HG03064 (cell line): ENCODE data around the gene IMPDH2.
A peak's percentile ranks its signal among the peaks of the same experiment; 100 is the strongest.

Experiments
- ATAC-seq: cut with Tn5 transposase; IDR thresholded peaks from one replicate; pipeline ENCODE4 v1.9.1; 2021; ENCODE audit warnings: low read depth; ENCODE audit not compliant: unreplicated experiment

The IMPDH2 gene

GRCh38 chr3:49007068-49007770 is 22.0 kb downstream of the IMPDH2 start, which contains the start of gene WDR6:
Gene WDR6 (plus strand): TSS chr3:49007391. CDS start chr3:49007432, 41 bp downstream.
- ATAC-seq, result peak; percentile 71

- ATAC-seq, result no peak
These were observed 22.7 kb downstream of the IMPDH2 start for GRCh38 chr3:49006408-49007067.

- ATAC-seq, result no peak
These were observed 23.2 kb downstream of the IMPDH2 start for GRCh38 chr3:49005998-49006397.

DNA sequence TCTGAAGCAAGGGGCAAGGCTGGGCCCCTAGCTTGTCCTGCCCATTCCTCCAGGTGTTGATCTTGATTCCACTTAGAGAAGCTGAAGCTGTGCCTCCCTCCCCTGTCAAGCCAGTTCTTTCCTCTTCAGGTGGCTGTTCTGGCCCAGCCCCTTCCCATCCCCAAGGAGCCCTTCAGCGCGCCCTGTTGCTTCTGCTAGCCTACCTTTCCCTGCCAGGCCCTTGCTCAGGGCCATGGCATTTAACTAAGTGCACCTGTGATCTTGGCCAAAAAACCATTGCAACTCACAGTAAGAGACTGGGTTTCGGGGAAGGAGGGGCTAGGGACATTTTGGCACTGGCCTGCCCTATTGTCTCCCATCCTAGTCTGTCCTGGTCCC is 23.9 kb downstream of the IMPDH2 start:
- ATAC-seq, result no peak

DNA sequence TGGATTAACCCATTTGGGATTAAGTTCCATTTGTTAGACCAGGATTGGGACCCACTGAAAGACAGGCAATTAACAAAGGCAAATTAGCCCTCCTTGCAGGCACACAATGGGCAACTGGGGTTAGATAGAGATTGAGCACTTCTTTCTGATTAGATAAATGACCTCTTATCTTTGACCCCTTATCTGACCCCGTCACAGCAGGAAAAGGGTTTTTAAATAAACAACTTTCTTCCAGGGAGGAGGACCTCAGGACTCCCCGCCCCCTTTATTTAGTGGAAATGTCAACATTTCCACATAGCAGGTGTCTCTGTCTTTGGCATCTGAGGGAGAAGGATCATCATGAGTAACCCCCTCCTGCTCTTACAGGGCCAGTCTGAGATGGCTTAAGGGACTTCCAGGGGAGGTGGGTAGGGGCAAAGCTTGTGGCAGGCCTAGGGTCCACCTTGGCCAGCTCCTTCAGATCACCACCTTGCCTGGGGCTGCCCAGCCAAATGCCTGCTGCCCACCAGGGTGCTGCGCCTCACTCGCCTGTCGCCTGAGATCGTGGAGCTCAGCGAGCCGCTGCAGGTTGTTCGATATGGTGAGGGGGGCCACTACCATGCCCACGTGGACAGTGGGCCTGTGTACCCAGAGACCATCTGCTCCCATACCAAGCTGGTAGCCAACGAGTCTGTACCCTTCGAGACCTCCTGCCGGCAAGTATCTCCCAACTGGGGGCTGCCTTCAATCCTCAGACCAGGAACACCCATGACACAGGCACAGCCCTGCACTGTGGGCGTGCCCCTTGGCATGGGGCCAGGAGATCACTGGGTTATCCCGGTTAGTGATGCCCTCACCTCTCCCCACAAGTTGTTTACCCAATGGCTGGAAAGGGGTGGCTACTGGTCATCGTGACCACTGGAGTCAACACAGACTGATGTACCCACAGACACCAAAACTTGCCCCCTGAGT is 24.6 kb downstream of the IMPDH2 start:
- ATAC-seq, result no peak

DNA sequence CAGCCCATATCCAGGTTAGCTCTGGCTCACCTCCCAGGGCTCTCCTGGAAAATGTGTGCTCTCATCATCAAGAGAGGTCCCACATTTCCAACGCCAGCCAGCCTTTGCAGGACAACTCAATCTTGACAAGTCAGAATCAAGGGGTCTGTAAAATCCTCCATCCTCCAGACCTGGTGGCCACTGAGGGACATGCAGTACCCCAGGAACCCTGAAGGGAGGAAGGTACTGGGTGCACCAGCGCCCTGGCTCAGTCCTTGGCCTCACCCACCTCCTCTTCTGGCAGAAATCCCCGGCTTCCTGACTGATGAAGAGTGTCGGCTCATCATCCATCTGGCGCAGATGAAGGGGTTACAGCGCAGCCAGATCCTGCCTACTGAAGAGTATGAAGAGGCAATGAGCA is 28.0 kb downstream of the IMPDH2 start:
- no peak for ATAC-seq

DNA sequence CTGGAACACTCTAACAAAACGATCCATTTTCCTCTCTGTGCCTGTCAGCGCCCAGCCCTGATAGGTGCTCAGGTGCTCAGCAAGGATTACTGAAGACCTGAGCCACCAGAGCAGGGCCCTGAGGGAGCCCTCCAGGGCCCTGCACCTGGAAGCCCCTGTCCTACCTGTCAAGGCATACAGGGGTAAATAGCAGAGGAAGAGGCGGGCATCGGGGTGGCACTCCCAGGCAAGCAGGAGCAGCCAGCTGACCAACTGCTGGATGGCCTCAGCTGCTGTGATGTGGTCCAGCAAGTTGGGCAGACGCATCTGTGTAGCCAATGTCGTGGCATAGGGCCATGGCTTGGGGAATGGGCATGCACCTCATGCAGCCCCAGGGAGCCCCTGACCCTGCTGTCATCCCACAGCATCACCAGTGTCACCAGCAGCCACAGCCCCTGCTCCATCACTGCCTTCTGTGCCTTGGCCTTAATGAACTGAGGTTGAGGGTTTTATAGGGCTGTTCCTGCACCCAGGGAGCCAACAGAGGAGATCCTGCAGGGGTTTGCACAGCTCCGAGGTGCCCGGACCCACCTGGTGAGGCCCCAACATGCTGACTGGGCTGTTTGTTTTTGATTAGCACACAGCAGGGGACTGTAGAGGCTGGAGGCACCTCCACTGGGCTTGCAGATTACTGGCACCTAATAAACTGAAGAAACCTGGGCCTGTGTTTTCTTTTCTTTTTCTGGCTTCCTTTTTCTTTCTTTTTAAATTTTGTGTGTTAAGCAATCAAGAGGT is 29.9 kb downstream of the IMPDH2 start:
- no peak for ATAC-seq

DNA sequence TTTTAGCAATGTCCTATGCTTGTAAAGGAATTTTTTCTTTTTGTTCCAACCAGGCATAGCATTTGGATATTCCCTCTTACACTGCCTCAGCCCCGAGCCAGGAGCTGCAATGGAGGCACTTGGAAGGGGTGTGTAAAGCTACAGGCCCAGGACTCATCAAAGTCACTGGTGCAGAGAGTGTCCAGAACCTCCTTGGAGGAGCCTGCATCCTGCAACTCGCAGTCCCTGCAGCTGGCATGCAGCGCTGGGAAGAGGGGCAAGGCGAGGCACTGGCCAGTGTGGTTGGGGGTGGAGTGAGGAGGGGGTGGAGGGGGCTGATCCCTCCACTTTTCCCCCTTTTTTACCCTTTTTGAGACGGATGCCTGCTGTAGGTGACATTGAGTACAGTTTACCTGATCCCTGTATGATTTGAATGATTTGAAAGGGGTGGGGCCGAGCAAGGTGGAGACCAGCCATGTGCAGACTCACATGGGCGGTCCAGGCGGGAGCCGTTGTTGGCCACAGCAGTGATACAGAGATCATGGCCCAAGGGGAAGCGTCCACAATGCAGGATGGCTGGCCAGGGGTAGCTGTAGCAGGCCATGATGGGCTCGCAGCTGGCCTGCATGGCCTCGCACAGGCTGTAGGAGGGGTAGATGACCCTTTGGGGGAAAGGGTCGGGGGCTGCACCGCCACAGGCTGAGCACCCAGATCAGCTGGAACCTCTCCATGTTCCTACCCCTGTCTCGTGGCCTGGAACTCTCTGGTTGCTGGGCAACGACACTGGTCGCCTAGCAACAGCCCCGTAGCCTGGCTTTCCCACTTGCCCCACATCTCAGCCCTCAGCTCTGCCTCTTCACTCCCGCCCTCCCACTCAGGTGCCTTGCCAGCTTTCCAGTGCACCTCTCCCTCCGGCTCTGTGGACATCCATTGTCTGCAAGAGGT is 31.2 kb downstream of the IMPDH2 start:
- ATAC-seq, result no peak

GRCh38 chr3:48997102-48997635 is 32.0 kb downstream of the IMPDH2 start:
- no peak for ATAC-seq

GRCh38 chr3:48996640-48997039 is 32.6 kb downstream of the IMPDH2 start:
- no peak for ATAC-seq

- no peak for ATAC-seq
These were observed 35.4 kb downstream of the IMPDH2 start for GRCh38 chr3:48993834-48994233.

DNA sequence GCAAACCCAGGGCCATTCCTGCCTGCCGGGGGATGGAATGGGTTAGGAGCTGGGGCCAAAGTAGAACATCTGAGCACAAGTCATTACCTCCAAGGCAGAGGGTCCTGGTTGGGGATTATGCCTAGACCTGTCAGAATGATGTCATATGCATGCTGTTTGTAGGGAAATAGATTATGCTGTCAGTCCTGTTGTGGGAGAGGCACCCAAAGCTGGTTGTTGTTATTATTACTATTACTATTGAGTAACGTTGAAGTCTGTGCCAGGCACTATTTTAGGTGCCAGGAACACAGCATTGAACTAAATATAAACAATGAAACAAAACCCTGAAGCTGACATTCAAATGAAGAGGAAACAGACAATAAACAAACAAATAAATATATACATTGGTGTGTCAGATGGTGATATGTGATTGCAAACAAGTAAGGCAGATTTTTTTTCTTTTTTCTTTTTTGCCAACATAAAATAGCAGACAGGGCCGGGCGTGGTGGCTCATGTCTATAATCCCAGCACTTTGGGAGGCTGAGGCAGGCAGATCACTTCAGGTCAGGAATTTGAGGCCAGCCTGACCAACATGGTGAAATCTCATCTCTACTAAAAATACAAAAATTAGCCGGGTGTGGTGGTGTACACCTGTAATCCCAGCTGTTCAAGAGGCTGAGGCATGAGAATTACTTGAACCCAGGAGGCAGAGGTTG is 37.2 kb downstream of the IMPDH2 start:
- ATAC-seq, result no peak

- ATAC-seq, result peak; percentile 9
These were observed 38.3 kb downstream of the IMPDH2 start for GRCh38 chr3:48990636-48991469.

GRCh38 chr3:48989796-48990635 is 39.2 kb downstream of the IMPDH2 start, which contains the start of gene P4HTM:
Gene P4HTM (plus strand): TSS chr3:48990241. CDS start chr3:48990257, 16 bp downstream.
- ATAC-seq, result peak; percentile 54

- no peak for ATAC-seq
These were observed 39.9 kb downstream of the IMPDH2 start for GRCh38 chr3:48989126-48989795.

DNA sequence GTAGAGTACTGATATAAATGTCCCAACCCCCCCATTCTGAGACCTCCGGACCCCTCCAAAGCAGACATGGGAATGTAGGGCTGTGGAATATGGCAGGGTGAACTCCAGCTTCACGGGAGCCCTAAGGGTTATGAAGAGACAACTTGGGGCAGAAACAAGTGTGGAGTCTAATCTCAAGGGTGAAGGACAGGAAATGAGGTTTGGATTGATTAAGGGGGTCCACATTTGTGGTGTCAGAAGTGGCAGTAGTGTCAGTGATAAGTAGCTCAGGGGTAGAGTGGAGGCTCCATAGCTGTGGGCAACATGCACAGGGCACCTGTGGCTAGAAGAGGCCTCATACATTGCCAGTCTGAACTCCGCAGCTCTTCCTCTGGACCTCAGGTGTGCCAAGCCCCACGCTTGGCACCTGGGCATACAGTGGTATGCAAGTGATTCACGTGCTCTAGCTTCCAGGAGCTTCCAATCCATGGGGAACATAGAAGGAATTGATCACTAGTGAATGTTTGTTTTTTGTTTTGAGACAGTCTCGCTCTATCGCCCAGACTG is 43.3 kb downstream of the IMPDH2 start:
- ATAC-seq, result no peak
